Measurements from ENCODE around the gene IFI27.
"Not testable (repeated sequence)": the region's sequence is repeated elsewhere in the genome, so short reads cannot be mapped to it uniquely, and the experiment has no call there.

IFI27 gene

DNA sequence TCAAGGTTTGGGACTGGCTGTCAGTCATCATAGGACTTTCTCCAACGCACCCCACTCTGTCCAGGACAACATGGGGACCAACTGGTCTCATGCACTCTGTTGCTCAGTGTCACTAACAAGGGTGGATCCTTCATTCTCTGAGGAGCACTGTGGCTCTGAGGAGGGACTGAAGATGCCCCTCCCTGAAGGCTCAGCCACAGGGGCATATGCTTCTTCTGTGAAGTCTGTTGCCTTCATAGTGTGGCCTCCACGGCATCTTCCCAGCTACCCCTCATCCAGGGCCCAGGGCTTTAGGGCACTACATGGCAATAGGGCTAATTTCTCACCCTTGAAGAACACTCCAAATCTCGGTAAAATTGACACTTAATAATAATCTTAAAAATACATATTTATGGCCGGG lies 33.2 kb downstream of the IFI27 start:
- Histone ChIP-seq H4K20me1 (no peaks in the 10 kb centered on the region), H3K4me2 (no peak overlapping the region), H3K27me3 (no peaks in the 10 kb centered on the region)

DNA sequence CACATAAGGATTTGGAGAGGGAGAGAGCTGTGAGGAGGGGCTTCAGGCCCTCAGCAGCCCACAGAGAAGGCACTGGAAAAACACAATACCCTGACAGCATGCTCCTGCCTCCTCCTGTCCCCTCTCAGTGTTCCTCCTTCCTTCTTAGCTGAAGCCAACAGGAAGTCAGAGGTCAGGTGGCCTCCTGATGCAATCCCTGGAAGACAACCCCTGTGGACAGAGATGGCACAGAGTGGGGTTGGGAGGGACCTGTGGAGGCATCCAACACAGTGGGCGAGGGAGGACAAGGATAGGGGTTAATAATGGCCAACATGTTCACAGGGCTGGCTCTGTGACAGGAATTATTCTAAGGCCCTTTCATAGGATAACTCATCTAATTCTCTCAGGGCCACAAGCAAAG lies 34.2 kb downstream of the IFI27 start:
- H3K9ac ChIP-seq = no peak overlapping the region
- no peak overlapping the region for H3K27ac ChIP-seq
- H3K4me3 ChIP-seq = no peak overlapping the region

More for the DNA sequence above, 33.2 kb downstream of the IFI27 start:
- no peak for TF ChIP-seq Cebpa-rat (IDR thresholded peaks at IDR 0.05)
- no peak overlapping the region for H3K9ac ChIP-seq
- H3K4me3 ChIP-seq = no peak overlapping the region
- H3K36me3 ChIP-seq = no peaks in the 10 kb centered on the region
- no peak overlapping the region for H3K27ac ChIP-seq
- no peaks in the 10 kb centered on the region for H3K4me1 ChIP-seq
- no peaks in the 10 kb centered on the region for H3K9me3 ChIP-seq

DNA sequence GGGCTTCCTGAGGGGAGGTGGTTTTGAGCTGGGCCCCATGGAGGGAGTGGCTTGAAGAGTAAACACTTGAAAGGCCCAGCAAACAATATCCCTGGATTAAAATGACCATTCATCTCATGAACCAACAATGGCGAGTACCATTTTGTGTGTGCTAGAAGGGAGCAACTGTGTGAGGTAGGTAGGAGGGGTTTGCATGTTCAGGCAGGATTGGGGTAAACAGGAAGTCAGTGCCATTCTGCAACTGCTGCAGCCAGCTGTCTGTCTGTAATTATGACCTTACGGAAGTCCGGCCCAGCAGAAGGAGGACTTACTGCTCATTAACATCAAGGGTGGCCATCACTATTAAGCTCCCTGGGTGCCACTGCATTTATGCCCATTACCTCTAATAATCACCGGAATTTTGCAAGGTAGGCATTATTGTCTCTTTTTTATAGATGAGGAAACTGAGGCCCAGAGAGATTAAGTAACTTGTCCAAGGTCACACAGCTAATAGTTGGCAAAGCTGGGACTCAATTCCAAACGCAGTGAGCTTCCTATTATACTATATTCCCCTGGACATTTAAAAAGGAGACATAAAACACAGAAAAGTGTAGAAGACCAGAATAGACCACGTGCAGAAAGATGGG lies 35.5 kb downstream of the IFI27 start:
- Histone ChIP-seq H3K36me3 (no peaks in the 10 kb centered on the region), H4K20me1 (no peaks in the 10 kb centered on the region), H3K4me1 (no peaks in the 10 kb centered on the region), H3K4me2 (no peak overlapping the region), H3K27ac (no peak overlapping the region), H3K9ac (no peak overlapping the region), H3K9me3 (no peaks in the 10 kb centered on the region), H3K27me3 (no peaks in the 10 kb centered on the region), H3K4me3 (no peak overlapping the region)
- no peak for TF ChIP-seq Cebpa-rat (IDR thresholded peaks at IDR 0.05)

More for the DNA sequence above, 34.2 kb downstream of the IFI27 start:
- H4K20me1 ChIP-seq = no peaks in the 10 kb centered on the region
- H3K36me3 ChIP-seq = no peaks in the 10 kb centered on the region
- no peaks in the 10 kb centered on the region for H3K9me3 ChIP-seq
- H3K27me3 ChIP-seq = no peaks in the 10 kb centered on the region
- H3K4me2 ChIP-seq = no peak overlapping the region
- no peaks in the 10 kb centered on the region for H3K4me1 ChIP-seq
- no peak for TF ChIP-seq Cebpa-rat (IDR thresholded peaks at IDR 0.05)

DNA sequence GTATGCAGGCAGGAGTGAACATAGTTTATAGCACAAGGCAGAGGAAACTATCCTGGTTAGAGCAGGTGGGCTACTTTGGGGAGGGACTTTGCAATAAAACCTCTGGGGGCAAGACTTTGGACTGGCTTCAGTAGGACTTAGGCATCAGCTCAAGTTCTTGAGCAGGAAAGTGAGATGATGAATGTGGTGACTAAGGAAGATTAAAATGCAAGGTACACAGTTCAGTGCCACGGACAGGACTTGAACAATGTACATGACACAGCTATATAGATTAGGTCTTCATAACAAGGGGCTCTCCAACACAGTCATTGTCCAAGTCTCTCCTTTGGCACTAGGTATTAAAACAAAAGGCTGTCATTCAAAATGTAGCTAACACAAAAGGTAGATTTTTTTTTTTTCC lies 42.1 kb downstream of the IFI27 start:
- no peaks in the 10 kb centered on the region for H3K27me3 ChIP-seq
- no peak for TF ChIP-seq Cebpa-rat (IDR thresholded peaks at IDR 0.05)
- H3K9ac ChIP-seq = no peak overlapping the region
- H3K9me3 ChIP-seq = peaks cover 16% of the 10 kb centered on the region
- no peak overlapping the region for H3K27ac ChIP-seq
- no peak overlapping the region for H3K4me3 ChIP-seq
- H4K20me1 ChIP-seq = no peaks in the 10 kb centered on the region
- no peaks in the 10 kb centered on the region for H3K36me3 ChIP-seq
- no peaks in the 10 kb centered on the region for H3K4me1 ChIP-seq
- H3K4me2 ChIP-seq = no peak overlapping the region

DNA sequence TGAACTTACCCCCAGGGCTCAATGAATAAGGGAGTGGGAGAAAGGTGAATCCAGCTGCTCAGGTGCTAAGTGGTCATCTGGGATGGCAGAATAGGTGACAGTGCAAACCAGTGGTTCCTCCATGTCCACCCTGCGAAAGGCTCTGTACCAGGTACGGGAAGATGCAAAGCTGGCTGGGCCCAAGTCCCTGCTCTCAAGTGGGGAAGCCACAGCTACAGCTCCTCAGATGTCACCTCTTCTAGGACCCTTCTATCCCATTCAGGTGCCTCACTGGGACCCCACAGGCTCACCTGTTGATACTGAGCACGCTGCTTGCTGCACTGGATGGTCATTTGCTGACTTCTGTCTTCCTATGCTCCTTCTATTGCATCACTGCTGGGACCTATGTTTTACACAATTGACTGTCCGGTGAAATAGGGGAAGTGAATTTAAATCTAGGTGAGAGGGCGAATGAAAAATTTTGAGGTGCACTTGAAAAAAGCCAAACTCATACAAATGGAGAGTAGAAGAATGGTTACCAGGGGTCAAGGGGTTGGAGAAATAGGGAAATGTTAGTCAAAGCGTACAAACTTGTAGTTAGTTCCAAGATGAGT lies 43.3 kb downstream of the IFI27 start:
- Histone ChIP-seq H4K20me1 (no peaks in the 10 kb centered on the region), H3K36me3 (no peaks in the 10 kb centered on the region), H3K27me3 (no peaks in the 10 kb centered on the region), H3K27ac (no peak overlapping the region), H3K4me2 (no peak overlapping the region), H3K9ac (no peak overlapping the region), H3K4me1 (peaks cover 11% of the 10 kb centered on the region), H3K4me3 (no peak overlapping the region), H3K9me3 (peaks cover 16% of the 10 kb centered on the region)
- no peak for TF ChIP-seq Cebpa-rat (IDR thresholded peaks at IDR 0.05)

DNA sequence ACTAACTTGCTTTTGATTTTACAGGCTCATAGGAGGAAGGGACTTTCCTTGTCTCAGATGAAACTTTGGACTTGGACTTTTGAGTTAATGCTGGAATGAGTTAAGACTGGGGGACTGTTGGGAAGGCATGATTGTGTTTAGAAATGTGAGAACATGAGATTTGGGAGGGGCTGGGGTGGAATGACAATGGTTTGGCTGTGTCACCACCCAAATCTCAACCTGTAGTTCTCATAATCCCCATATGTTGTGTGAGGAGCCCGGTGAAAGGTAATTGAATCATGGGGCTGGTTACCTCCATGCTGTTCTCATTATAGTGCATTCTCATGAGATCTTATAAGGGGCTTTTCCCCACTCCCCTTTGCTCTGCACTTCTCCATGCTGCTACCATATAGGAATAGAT lies 45.6 kb downstream of the IFI27 start:
- H3K4me2 ChIP-seq, H3K27ac ChIP-seq, H3K4me3 ChIP-seq, H3K9ac ChIP-seq, H3K27me3 ChIP-seq, H3K36me3 ChIP-seq, H4K20me1 ChIP-seq: not testable (repeated sequence)
- peaks cover 16% of the 10 kb centered on the region for H3K9me3 ChIP-seq
- peaks cover 19% of the 10 kb centered on the region for H3K4me1 ChIP-seq

DNA sequence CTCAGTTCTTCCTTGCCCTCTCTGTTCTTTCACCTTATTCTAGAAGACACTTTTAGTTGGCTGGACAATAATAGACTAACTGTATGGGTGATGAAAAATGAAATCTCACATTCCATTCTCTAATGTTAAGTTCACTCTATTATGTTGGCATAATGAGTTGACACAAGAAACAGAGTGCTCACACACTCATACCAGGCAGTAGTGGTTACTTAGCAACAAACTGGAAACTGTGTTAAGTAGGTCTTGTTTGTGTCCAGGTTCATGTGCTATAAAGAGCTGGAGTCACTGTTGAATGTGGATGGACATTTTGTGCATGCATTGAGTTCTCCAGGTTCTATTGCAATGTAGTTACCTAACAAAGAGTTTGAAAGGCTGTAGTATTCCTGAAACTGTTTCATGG lies 46.7 kb downstream of the IFI27 start:
- Histone ChIP-seq H3K4me3 (no peak overlapping the region), H3K36me3 (no peaks in the 10 kb centered on the region), H3K4me2 (no peak overlapping the region), H3K27me3 (no peaks in the 10 kb centered on the region), H3K9ac (no peak overlapping the region), H4K20me1 (no peaks in the 10 kb centered on the region), H3K4me1 (peaks cover 29% of the 10 kb centered on the region), H3K27ac (no peak overlapping the region), H3K9me3 (peaks cover 16% of the 10 kb centered on the region)
- TF ChIP-seq Cebpa-rat (IDR thresholded peaks at IDR 0.05) = no peak

DNA sequence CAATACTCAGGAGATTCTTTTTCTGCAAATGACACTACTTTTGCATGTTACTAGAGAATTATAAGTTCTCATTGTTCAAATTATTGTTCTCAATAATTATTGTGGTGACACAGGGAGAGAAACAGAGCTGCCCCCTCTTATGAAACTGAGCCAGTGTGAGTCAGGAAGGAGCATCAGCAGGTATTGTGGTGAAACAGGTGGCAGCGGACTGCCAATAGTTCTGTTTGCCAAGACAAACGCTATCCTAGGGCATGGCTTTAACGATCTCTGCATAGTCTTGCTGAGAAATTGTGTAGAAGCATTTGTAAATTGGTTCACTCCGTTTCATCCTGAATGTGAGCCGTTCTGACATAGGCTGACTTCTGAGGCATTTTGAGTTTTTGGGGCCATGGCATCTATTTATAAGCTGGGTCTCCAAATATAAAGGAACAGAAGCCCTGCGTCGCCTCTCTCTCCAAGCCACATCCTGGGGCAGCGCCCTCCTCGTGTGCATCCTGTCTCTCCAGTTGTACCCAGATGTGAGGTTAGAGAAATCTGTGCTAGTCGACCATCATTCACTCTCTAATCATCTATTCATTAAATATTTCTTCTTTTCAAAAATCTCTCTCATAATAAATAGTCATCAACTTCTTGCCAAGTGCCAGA lies 47.8 kb downstream of the IFI27 start:
- no peaks in the 10 kb centered on the region for H3K36me3 ChIP-seq
- H3K4me3 ChIP-seq = no peak overlapping the region
- no peak for TF ChIP-seq Cebpa-rat (IDR thresholded peaks at IDR 0.05)
- H3K4me1 ChIP-seq = peaks cover 35% of the 10 kb centered on the region
- no peaks in the 10 kb centered on the region for H4K20me1 ChIP-seq
- no peak overlapping the region for H3K9ac ChIP-seq
- peaks cover 16% of the 10 kb centered on the region for H3K9me3 ChIP-seq
- H3K4me2 ChIP-seq = peak overlapping the region; percentile 67
- no peak overlapping the region for H3K27ac ChIP-seq
- no peaks in the 10 kb centered on the region for H3K27me3 ChIP-seq

DNA sequence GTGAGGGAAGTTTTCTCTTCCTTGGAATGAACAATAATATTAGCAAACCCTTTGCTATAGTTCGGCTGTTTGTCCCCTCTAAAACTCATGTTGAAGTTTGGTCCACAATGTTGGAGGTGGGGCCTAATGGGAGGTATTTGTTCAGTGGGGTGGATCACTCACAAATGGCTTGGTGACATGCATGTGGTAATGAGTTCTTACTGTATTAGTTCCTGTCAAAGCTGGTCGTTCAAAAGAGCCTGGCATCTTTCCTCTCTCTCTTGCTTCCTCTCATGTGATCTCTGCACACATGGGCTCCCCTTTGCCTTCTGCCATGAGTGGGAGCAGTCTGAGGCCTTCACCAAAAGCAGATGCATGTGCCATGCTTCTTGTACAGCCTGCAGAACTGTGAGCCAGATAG lies 50.5 kb downstream of the IFI27 start:
- H3K4me2 ChIP-seq = no peak overlapping the region; the same call in none of the 2 replicates
- H3K4me3 ChIP-seq = no peak overlapping the region
- no peaks in the 10 kb centered on the region for H4K20me1 ChIP-seq
- H3K9me3 ChIP-seq = no peaks in the 10 kb centered on the region
- H3K27ac ChIP-seq = no peak overlapping the region
- TF ChIP-seq Cebpa-rat (IDR thresholded peaks at IDR 0.05) = no peak
- H3K4me1 ChIP-seq = peaks cover 45% of the 10 kb centered on the region
- H3K36me3 ChIP-seq = no peaks in the 10 kb centered on the region
- no peaks in the 10 kb centered on the region for H3K27me3 ChIP-seq
- no peak overlapping the region for H3K9ac ChIP-seq

DNA sequence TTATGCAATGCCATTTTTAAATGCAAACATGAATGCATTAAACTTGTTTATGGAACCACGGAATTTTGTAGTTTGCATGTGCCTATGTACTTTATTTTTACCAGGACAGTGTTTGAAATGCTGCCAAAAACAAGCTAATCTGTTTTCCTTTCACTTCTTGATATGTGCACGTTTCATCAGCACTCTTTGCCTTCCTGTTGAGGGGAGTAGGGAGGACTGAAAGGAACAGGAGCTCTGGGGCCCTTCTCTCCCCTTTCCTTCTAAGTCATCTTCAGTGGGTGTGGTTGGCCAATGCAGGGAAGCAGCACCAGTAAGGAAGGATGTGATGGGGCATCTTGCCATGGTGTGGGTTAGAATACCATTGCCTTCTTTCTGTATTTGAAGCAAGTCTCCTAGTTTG lies 51.4 kb downstream of the IFI27 start:
- H3K4me2 ChIP-seq = peak overlapping the region; percentile 28
- no peaks in the 10 kb centered on the region for H3K9me3 ChIP-seq
- H4K20me1 ChIP-seq = no peaks in the 10 kb centered on the region
- TF ChIP-seq Cebpa-rat (IDR thresholded peaks at IDR 0.05) = no peak
- H3K36me3 ChIP-seq = no peaks in the 10 kb centered on the region
- H3K4me1 ChIP-seq = peaks cover 45% of the 10 kb centered on the region
- H3K27me3 ChIP-seq = no peaks in the 10 kb centered on the region
- no peak overlapping the region for H3K4me3 ChIP-seq
- no peak overlapping the region for H3K9ac ChIP-seq
- no peak overlapping the region for H3K27ac ChIP-seq

Measured in BLaER1 (cell line).